PC-3 (cell line): Measurements from ENCODE around the gene ANTKMT. TPM values are rescaled to one million over a fixed set of nuclear protein-coding genes. Genes with fewer than 3 reads are reported as not detected.

ENCODE experiments used
- ATAC-seq: fragments of 200-7000 bp; cut with Tn5 transposase; 2 replicates; pipeline ENCODE4 v1.9.1; 2020; ENCODE audit warnings: mild to moderate bottlenecking, moderate library complexity
- BruUV-seq: library from RNA; stranded (reverse); fragments of 400-500 nt; replicated peaks from 2 replicates; lab custom pipeline; 2021; lab: Mats Ljungman, UMichigan
- CTCF ChIA-PET: fragments of 300-600 bp; sonication (Branson Sonifier 250); formaldehyde crosslinking; loops from one replicate; lab custom pipeline; 2022; ENCODE audit warnings: antibody characterized with exemption; lab: Charles Lee
- POLR2A ChIA-PET: fragments of 300-600 bp; sonication (Branson Sonifier 250); formaldehyde crosslinking; loops from one replicate; lab custom pipeline; 2022; ENCODE audit warnings: antibody characterized with exemption; ENCODE audit not compliant: unreplicated experiment; lab: Charles Lee
- DNase-seq: peaks from one replicate; pipeline ENCODE4 v3.0.0-alpha.2; 2015
- H2AFZ ChIP-seq: fragments of 300-600 bp; sonication (generic); 2 replicates; pipeline ENCODE4 v1.6.0; 2016; ENCODE audit warnings: antibody characterized with exemption, low read length
- H3F3A ChIP-seq: fragments of 300-600 bp; sonication (generic); one replicate; pipeline ENCODE4 v1.6.0; 2017; ENCODE audit warnings: antibody characterized with exemption, low read length, control low read depth, mild to moderate bottlenecking; ENCODE audit not compliant: unreplicated experiment
- H3K27ac ChIP-seq: fragments of 300-600 bp; sonication (generic); 2 replicates; pipeline ENCODE4 v1.5.1; 2016; ENCODE audit warnings: mild to moderate bottlenecking, low read length
- H3K27me3 ChIP-seq: fragments of 300-600 bp; sonication (generic); 2 replicates; pipeline ENCODE4 v1.6.1; 2016; ENCODE audit warnings: low read length, mixed read lengths
- H3K36me3 ChIP-seq: fragments of 300-600 bp; sonication (generic); 2 replicates; pipeline ENCODE4 v1.6.1; 2016; ENCODE audit warnings: low read depth, mixed run types, low read length, mixed read lengths
- H3K4me1 ChIP-seq: fragments of 300-600 bp; sonication (generic); 2 replicates; pipeline ENCODE4 v1.5.1; 2016; ENCODE audit warnings: low read length; ENCODE audit not compliant: insufficient read depth
- H3K4me2 ChIP-seq: fragments of 300-600 bp; sonication (generic); 2 replicates; pipeline ENCODE4 v1.6.0; 2016; ENCODE audit warnings: low read length
- H3K4me3 ChIP-seq: fragments of 300-600 bp; sonication (generic); 2 replicates; pipeline ENCODE4 v1.5.1; 2016; ENCODE audit warnings: mild to moderate bottlenecking, low read length, mixed read lengths
- H3K79me2 ChIP-seq: fragments of 300-600 bp; sonication (generic); 2 replicates; pipeline ENCODE4 v1.6.1; 2017; ENCODE audit warnings: low read length, mixed read lengths
- H3K9ac ChIP-seq: fragments of 300-600 bp; sonication (generic); 2 replicates; pipeline ENCODE4 v1.6.0; 2016; ENCODE audit warnings: mild to moderate bottlenecking, low read length
- H3K9me2 ChIP-seq: fragments of 300-600 bp; sonication (generic); replicated peaks from 2 replicates; pipeline ENCODE4 v1.6.1; 2016; ENCODE audit warnings: mixed run types, low read length, mixed read lengths
- H3K9me3 ChIP-seq: fragments of 300-600 bp; sonication (generic); 2 replicates; pipeline ENCODE4 v1.6.1; 2016; ENCODE audit warnings: low read length, mixed read lengths
- H4K20me1 ChIP-seq: fragments of 300-600 bp; sonication (generic); 2 replicates; pipeline ENCODE4 v1.6.1; 2016; ENCODE audit warnings: low read length, mixed read lengths
- EZH2 ChIP-seq: fragments of 300-600 bp; sonication (generic); IDR thresholded peaks from one replicate; pipeline ENCODE4 v1.6.1; 2017; ENCODE audit warnings: antibody characterized with exemption, mild to moderate bottlenecking, low read length; ENCODE audit not compliant: unreplicated experiment
- EZH2phosphoT487 ChIP-seq: fragments of 300-600 bp; sonication (generic); IDR thresholded peaks from 2 replicates; pipeline ENCODE4 v1.6.1; 2018; ENCODE audit warnings: mild to moderate bottlenecking, antibody characterized with exemption, low read length, borderline replicate concordance
- intact Hi-C: fragments of 100-400 bp; cut with micrococcal nuclease; formaldehyde crosslinking; loops from 2 replicates; pipeline ENCODE4 v1.9.0; 2023
- total RNA-seq: library from RNA; depleted of rRNA; stranded (reverse); fragments of >200 nt; gene quantifications from 2 replicates; pipeline ENCODE4 v1.2.3, GENCODE V29; 2014
- TF ChIP-seq, protein P1 (sequence below): fragments of 300-600 bp; sonication (generic); conservative IDR thresholded peaks from 2 replicates; pipeline ENCODE4 v1.5.1; 2017; ENCODE audit warnings: antibody characterized with exemption, low read depth, mild to moderate bottlenecking, low read length

ANTKMT gene
- total RNA-seq, 1 experiment from 2014 or later = 77.3 TPM

- Histone ChIP-seq H3K27me3 (no peaks in the 10 kb centered on the region), H3K9me3 (no peaks in the 10 kb centered on the region), H3K9me2 (no peaks in the 10 kb centered on the region), H3K79me2 (peaks cover 6% of the 10 kb centered on the region), H3K4me3 (peak overlapping the region; percentile 65), H3K36me3 (no peaks in the 10 kb centered on the region), H3K4me2 (peak overlapping the region; percentile 88), H3K9ac (no peak overlapping the region), H4K20me1 (no peaks in the 10 kb centered on the region), H3F3A (peaks cover 4% of the 10 kb centered on the region), H3K27ac (no peak overlapping the region), H2AFZ (no peak overlapping the region), H3K4me1 (peaks cover 18% of the 10 kb centered on the region; the same call in 1 of the 2 replicates)
- intact Hi-C loops = no loop called here
- ChIA-PET CTCF (no interaction called here), POLR2A (no interaction called here)
- ATAC-seq (no peak), DNase-seq (no peak)
- TF ChIP-seq EZH2phosphoT487 (no peak), EZH2 (no peak)
- TF ChIP-seq, protein P1, sequence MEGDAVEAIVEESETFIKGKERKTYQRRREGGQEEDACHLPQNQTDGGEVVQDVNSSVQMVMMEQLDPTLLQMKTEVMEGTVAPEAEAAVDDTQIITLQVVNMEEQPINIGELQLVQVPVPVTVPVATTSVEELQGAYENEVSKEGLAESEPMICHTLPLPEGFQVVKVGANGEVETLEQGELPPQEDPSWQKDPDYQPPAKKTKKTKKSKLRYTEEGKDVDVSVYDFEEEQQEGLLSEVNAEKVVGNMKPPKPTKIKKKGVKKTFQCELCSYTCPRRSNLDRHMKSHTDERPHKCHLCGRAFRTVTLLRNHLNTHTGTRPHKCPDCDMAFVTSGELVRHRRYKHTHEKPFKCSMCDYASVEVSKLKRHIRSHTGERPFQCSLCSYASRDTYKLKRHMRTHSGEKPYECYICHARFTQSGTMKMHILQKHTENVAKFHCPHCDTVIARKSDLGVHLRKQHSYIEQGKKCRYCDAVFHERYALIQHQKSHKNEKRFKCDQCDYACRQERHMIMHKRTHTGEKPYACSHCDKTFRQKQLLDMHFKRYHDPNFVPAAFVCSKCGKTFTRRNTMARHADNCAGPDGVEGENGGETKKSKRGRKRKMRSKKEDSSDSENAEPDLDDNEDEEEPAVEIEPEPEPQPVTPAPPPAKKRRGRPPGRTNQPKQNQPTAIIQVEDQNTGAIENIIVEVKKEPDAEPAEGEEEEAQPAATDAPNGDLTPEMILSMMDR = no peak
- no TSS peak for BruUV-seq
These were observed 26.6 kb upstream of the ANTKMT start for GRCh38 chr16:694187-694862.

DNA sequence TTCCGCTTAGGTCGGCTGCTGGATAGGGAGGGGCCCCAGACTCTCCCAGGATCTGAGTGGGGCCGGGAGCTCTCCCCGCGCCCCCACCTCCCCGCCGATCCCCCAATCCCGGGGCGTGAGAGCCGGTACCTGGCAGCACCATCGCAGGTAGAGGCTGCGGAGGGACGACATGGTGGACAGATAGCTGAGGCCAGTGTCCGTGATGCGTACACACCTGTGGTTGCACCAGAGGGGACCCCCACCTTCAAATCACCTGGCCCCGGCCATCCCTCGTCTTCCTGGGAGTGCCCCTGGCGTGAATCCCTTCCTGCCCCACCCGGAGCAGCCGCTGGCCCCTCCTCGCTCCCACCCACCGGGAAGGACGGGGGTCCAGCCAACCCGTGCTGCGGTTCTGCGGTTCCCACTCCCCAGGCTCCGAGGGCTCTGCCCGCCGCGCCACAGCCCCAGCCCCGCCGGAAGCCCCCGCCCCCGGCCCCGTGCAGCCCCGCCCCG lies 26.0 kb upstream of the ANTKMT start:
- H3F3A ChIP-seq = peaks cover 4% of the 10 kb centered on the region
- no peak for DNase-seq
- no peaks in the 10 kb centered on the region for H4K20me1 ChIP-seq
- POLR2A ChIA-PET = interaction anchor here (1.0 to 1.1 kb wide), 2 partner anchors 59 to 93 kb away, joined by 4 to 9 read pairs; partner anchors contain the start of genes CHTF18, METTL26 and RPUSD1
- H3K27me3 ChIP-seq = no peaks in the 10 kb centered on the region
- no peak overlapping the region for H2AFZ ChIP-seq
- H3K79me2 ChIP-seq = no peaks in the 10 kb centered on the region
- TF ChIP-seq EZH2 = no peak
- TF ChIP-seq, protein P1 = no peak
- H3K9me3 ChIP-seq = no peaks in the 10 kb centered on the region
- peaks cover 14% of the 10 kb centered on the region; the same call in 1 of the 2 replicates for H3K4me1 ChIP-seq
- no peak; the same call in 1 of the 2 replicates for ATAC-seq
- no peak overlapping the region for H3K27ac ChIP-seq
- no TSS peak for BruUV-seq
- no peak overlapping the region for H3K9ac ChIP-seq
- intact Hi-C loops = no loop called here
- H3K4me2 ChIP-seq = peak overlapping the region; percentile 88
- H3K4me3 ChIP-seq = peak overlapping the region; percentile 65
- H3K36me3 ChIP-seq = no peaks in the 10 kb centered on the region
- no peaks in the 10 kb centered on the region for H3K9me2 ChIP-seq
- CTCF ChIA-PET = no interaction called here
